GM12878 (cell line): ENCODE measurements around the gene HNMT. TPM values are rescaled to one million over a fixed set of nuclear protein-coding genes. Genes with fewer than 3 reads are reported as not detected.

ENCODE experiments used
- ATAC-seq: fragments of 200-7000 bp; cut with Tn5 transposase; 3 replicates; pipeline ENCODE4 v1.9.1; 2020; ENCODE audit warnings: mild to moderate bottlenecking, moderate library complexity
- BruUV-seq: library from RNA; stranded (reverse); fragments of 400-500 nt; replicated peaks from 2 replicates; lab custom pipeline; 2021; lab: Mats Ljungman, UMichigan
- CTCF ChIA-PET: fragments of 300-600 bp; sonication (Branson Sonifier 250); formaldehyde crosslinking; extraction: SDS; loops from one replicate; lab custom pipeline; 2021; ENCODE audit warnings: inconsistent platforms; lab: Yijun Ruan, JAX
- POLR2A ChIA-PET: fragments of 350-600 bp; formaldehyde crosslinking; extraction: SDS; loops from one replicate; lab custom pipeline; 2021; ENCODE audit warnings: inconsistent platforms; lab: Charles Lee
- RAD21 ChIA-PET: fragments of 300-600 bp; sonication (Branson Sonifier 250); formaldehyde crosslinking; loops from one replicate; lab custom pipeline; 2023; ENCODE audit warnings: antibody characterized with exemption; ENCODE audit not compliant: unreplicated experiment; lab: Charles Lee
- SMC1A ChIA-PET: fragments of 300-600 bp; sonication (Branson Sonifier 250); formaldehyde crosslinking; loops from one replicate; lab custom pipeline; 2023; ENCODE audit not compliant: unreplicated experiment, uncharacterized antibody; lab: Charles Lee
- DNase-seq: peaks from one replicate; pipeline ENCODE4 v3.0.0-alpha.2; 2011; ENCODE audit warnings: low read depth, low spot score
- FAIRE-seq: peaks from 3 replicates; lab custom pipeline; 2011; peaks lifted over from hg19 to GRCh38; lab: Jason Lieb, UNC
- H2AFZ ChIP-seq: 2 replicates; pipeline ENCODE4 v1.6.0; 2011; ENCODE audit warnings: low read depth, low read length, control low read depth; ENCODE audit not compliant: control insufficient read depth
- H3K27ac ChIP-seq: 2 replicates; pipeline ENCODE4 v1.5.1; 2011; ENCODE audit warnings: control low read depth; ENCODE audit not compliant: control insufficient read depth, insufficient read depth
- H3K27me3 ChIP-seq, 2 experiments: replicated peaks in 1 of 2; 2 replicates each; pipeline versions ENCODE4 v1.6.0 to v1.6.1; 2011; ENCODE audit warnings: low read length in 1 of 2; ENCODE audit not compliant: control insufficient read depth in 2 of 2, insufficient read depth in 2 of 2
- H3K36me3 ChIP-seq, 2 experiments: 2 replicates each; pipeline ENCODE4 v1.5.1; 2011; ENCODE audit warnings: low read length in 1 of 2; ENCODE audit not compliant: control insufficient read depth in 2 of 2, insufficient read depth in 2 of 2
- H3K4me1 ChIP-seq: 2 replicates; pipeline ENCODE4 v1.6.1; 2011; ENCODE audit warnings: mild to moderate bottlenecking, low read length, moderate library complexity, mixed read lengths; ENCODE audit not compliant: control insufficient read depth, insufficient read depth
- H3K4me2 ChIP-seq: 2 replicates; pipeline ENCODE4 v1.6.0; 2011; ENCODE audit warnings: control low read depth; ENCODE audit not compliant: control insufficient read depth, insufficient read depth
- H3K4me3 ChIP-seq: fragments of 200-600 bp; sonication (generic); 2 replicates; pipeline ENCODE4 v1.5.1; 2016
- H3K79me2 ChIP-seq: 2 replicates; pipeline ENCODE4 v1.6.0; 2011; ENCODE audit warnings: low read length; ENCODE audit not compliant: control insufficient read depth, insufficient read depth
- H3K9ac ChIP-seq: 2 replicates; pipeline ENCODE4 v1.8.0; 2011; ENCODE audit warnings: low read length, control low read depth, mixed read lengths; ENCODE audit not compliant: control insufficient read depth, insufficient read depth
- H3K9me3 ChIP-seq: replicated peaks from 3 replicates; pipeline ENCODE4 v1.5.1; 2011; ENCODE audit warnings: mild to moderate bottlenecking, low read length; ENCODE audit not compliant: control insufficient read depth, insufficient read depth
- H4K20me1 ChIP-seq: 2 replicates; pipeline ENCODE4 v1.6.0; 2011; ENCODE audit not compliant: control insufficient read depth, insufficient read depth
- CBFB ChIP-seq: IDR thresholded peaks from 2 replicates; pipeline ENCODE4 v1.6.1; 2016; ENCODE audit warnings: antibody characterized with exemption, low read depth
- CHD4 ChIP-seq: fragments of 200-600 bp; sonication (generic); IDR thresholded peaks from 2 replicates; pipeline ENCODE4 v1.6.1; 2016; ENCODE audit warnings: mild to moderate bottlenecking
- CTCF ChIP-seq, 3 experiments: IDR thresholded peaks in 2 of 3; conservative IDR thresholded peaks in 1 of 3; 2 replicates each; pipeline ENCODE4 v1.5.1; 2011; ENCODE audit warnings: low read depth in 3 of 3, low read length in 3 of 3, mild to moderate bottlenecking in 3 of 3, control low read depth in 2 of 3, moderate library complexity in 2 of 3, inconsistent platforms in 1 of 3, mixed read lengths in 1 of 3; ENCODE audit not compliant: control insufficient read depth in 2 of 3, insufficient read depth in 1 of 3; ENCODE audit errors: extremely low read depth in 1 of 3
- E4F1 ChIP-seq: fragments of 450-650 bp; IDR thresholded peaks from 2 replicates; pipeline ENCODE4 v1.6.1; 2018; ENCODE audit warnings: borderline replicate concordance, mild to moderate bottlenecking; ENCODE audit not compliant: partially characterized antibody
- GABPA ChIP-seq: IDR thresholded peaks from 2 replicates; pipeline ENCODE4 v1.6.1; 2014; ENCODE audit warnings: antibody characterized with exemption, low read depth, mild to moderate bottlenecking, inconsistent platforms
- IRF4 ChIP-seq: IDR thresholded peaks from 2 replicates; pipeline ENCODE4 v1.6.1; 2011; ENCODE audit warnings: low read depth, low read length
- NR2F1 ChIP-seq: fragments of 450-650 bp; conservative IDR thresholded peaks from 2 replicates; pipeline ENCODE4 v1.6.1; 2017; ENCODE audit warnings: mild to moderate bottlenecking
- SKIL ChIP-seq: fragments of 450-650 bp; IDR thresholded peaks from 2 replicates; pipeline ENCODE4 v1.6.1; 2017; ENCODE audit warnings: mild to moderate bottlenecking, low read depth, inconsistent platforms; ENCODE audit not compliant: poor library complexity, severe bottlenecking
- TAF1 ChIP-seq: IDR thresholded peaks from 2 replicates; pipeline ENCODE4 v1.6.1; 2011; ENCODE audit warnings: mild to moderate bottlenecking, low read depth, low read length, borderline replicate concordance
- TCF3 ChIP-seq: IDR thresholded peaks from 2 replicates; pipeline ENCODE4 v1.6.1; 2012; ENCODE audit warnings: low read depth, mild to moderate bottlenecking, low read length, borderline replicate concordance; ENCODE audit not compliant: insufficient read depth
- USF2 ChIP-seq: IDR thresholded peaks from 2 replicates; pipeline ENCODE4 v1.6.1; 2011; ENCODE audit warnings: low read depth, low read length, improper control_type of control experiment, borderline replicate concordance
- ZNF24 ChIP-seq: fragments of 450-650 bp; IDR thresholded peaks from 2 replicates; pipeline ENCODE4 v1.6.1; 2017; ENCODE audit warnings: antibody characterized with exemption, mild to moderate bottlenecking
- WGBS: methylation state at CpG from one replicate; pipeline ENCODE4 v1.1.6; 2016; ENCODE audit warnings: low lambda C conversion rate; ENCODE audit not compliant: insufficient replicate concordance, insufficient coverage; ENCODE audit errors: missing lambda C conversion rate; 5-methylcytosine and 5-hydroxymethylcytosine counted together
- in situ Hi-C: fragments of 300-500 bp; cut with MboI; formaldehyde crosslinking; loops from 9 replicates; pipeline ENCODE4 v1.14.3; 2018; ENCODE audit warnings: mixed read lengths
- intact Hi-C: fragments of 100-400 bp; cut with micrococcal nuclease; formaldehyde crosslinking; loops from one replicate; pipeline ENCODE4 v1.14.2; 2022; ENCODE audit not compliant: unreplicated experiment
- polyA plus RNA-seq, 11 experiments: library from polyadenylated mRNA; depleted of rRNA in 4 of 11; unstranded in 6 of 11; stranded (reverse) in 5 of 11; fragments of >200 nt; fragmentation: Nextera tagmentation in 4 of 11; fragmentation: Illumina TruSeq in 1 of 11; extraction: Ambion mirVana in 4 of 11; extraction: Trizol in 1 of 11; gene quantifications; 1 replicate in 1 of 11; 2 replicates in 10 of 11; pipeline versions ENCODE4 v1.2.1 to v1.2.3, GENCODE V29; 2011 to 2016; ENCODE audit warnings: inconsistent platforms in 2 of 11, missing spikeins in 2 of 11, low read depth in 1 of 11
- total RNA-seq, 4 experiments: library from RNA; depleted of rRNA in 3 of 4; stranded (reverse); fragments of >200 nt in 3 of 4; fragmentation: Illumina TruSeq in 1 of 4; extraction: Trizol in 1 of 4; gene quantifications; 2 replicates each; pipeline versions ENCODE4 v1.2.1 to v1.2.3, GENCODE V29; 2013 to 2021

HNMT gene
- total and polyA plus RNA-seq, 10 of the 15 experiments (the other 5 are each of a cell fraction or from before 2014, with no cell fraction given), result not detected

GRCh38 chr2:137947728-137948336, 16.4 kb upstream of the HNMT start:
- Histone ChIP-seq H3K4me2 (no peak overlapping the region), H3K9ac (no peak overlapping the region), H3K79me2 (no peaks in the 10 kb centered on the region), H2AFZ (no peak overlapping the region), H3K27ac (no peak overlapping the region), H3K4me1 (no peaks in the 10 kb centered on the region), H3K27me3 (no peaks in the 10 kb centered on the region), H3K9me3 (no peaks in the 10 kb centered on the region), H4K20me1 (no peaks in the 10 kb centered on the region), H3K36me3 (no peaks in the 10 kb centered on the region), H3K4me3 (no peak overlapping the region)
- ChIA-PET CTCF (interaction anchor here (0.7 to 5.5 kb wide), 21 partner anchors 10 to 878 kb away, joined by 3 to 49 read pairs (median 4); partner anchors contain the start of gene HNMT), SMC1A (interaction anchor here (0.8 to 4.6 kb wide), 8 partner anchors 36 to 839 kb away, joined by 3 to 30 read pairs (median 4); no protein-coding TSS in a partner anchor), RAD21 (interaction anchor here (0.8 to 3.5 kb wide), 7 partner anchors 10 to 882 kb away, joined by 3 to 19 read pairs (median 3); no protein-coding TSS in a partner anchor), POLR2A (no interaction called here)
- intact Hi-C loops (loop anchor here (1.0 to 10.0 kb wide), 3 partner anchors 142 to 426 kb away; no protein-coding TSS in a partner anchor), in situ Hi-C loops (loop anchor here (5.0 kb wide), 1 partner anchor 424 kb away; no protein-coding TSS in a partner anchor)
- DNase-seq (no peak), ATAC-seq (peak; percentile 74), FAIRE-seq (peak; percentile 56)
- no TSS peak for BruUV-seq
- WGBS, result 33% methylated on average over 4 of the region's 4 CpGs
- no peak for TF ChIP-seq NR2F1
- no peak for TF ChIP-seq SKIL
- TF ChIP-seq TAF1, result no peak
- no peak for TF ChIP-seq E4F1
- no peak for TF ChIP-seq CBFB
- TF ChIP-seq USF2, result no peak
- no peak for TF ChIP-seq GABPA
- TF ChIP-seq TCF3, result no peak
- peak; percentile 49 to 58 (median 50); a peak in 4 of 6 replicates for TF ChIP-seq CTCF (IDR thresholded peaks at IDR 0.05 in 2 of 3, conservative IDR thresholded peaks at IDR 0.05 in 1 of 3; ENCODE audit: control insufficient read depth in 2 of 3, extremely low read depth in 1 of 3, insufficient read depth in 1 of 3, low read depth in 3 of 3, low read length in 3 of 3)
- TF ChIP-seq IRF4, result no peak
- 0 out of 2 replicates have a peak, but pooled peaks have one; percentile 6 for TF ChIP-seq ZNF24
- no peak for TF ChIP-seq CHD4
